ENCODE data around the gene BICD1.
A peak's percentile ranks its signal among the peaks of the same experiment; 100 is the strongest.

The BICD1 gene

DNA sequence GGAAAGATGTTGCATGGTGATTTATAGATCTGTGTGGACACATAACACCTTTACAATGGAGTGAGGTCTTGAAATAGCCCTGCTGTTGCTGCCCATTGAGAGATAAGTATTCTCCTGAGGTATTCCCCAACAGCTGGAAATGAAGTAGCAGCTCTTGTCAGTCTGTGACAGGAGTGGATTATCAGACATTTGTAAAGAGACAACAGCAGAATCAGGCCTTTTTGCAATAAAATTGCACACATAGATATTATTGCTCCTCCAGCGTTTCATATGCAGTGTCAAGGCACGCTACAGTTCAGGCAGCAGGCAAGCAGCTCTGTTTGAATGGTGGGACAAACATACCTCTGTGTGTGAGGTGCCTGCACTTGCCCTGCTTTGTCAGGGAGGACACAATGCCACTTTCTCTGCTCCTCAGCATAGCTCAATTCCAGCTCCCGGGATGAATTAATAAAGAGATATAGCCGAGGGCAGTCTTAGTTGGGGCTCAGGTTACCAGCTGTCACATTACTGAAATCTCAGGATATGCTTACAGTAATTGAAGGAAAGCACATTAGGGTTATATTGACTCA lies 49.4 kb downstream of the BICD1 start:
- Histone ChIP-seq H3K36me3 (peaks cover 0 to 16% (median 4%) of the 10 kb centered on the region in 11 experiments; a peak in 7 of 22 replicates), H3K4me2 (no peak overlapping the region), H3K27ac (no peak overlapping the region), H3K4me1 (no peaks in the 10 kb centered on the region; a peak in 1 of 20 replicates), H3K4me3 (no peak overlapping the region), H3K27me3 (no peaks in the 10 kb centered on the region), H3K9ac (no peak overlapping the region), H4K20me1 (peaks cover 0 to 12% (median 0%) of the 10 kb centered on the region in 11 experiments; a peak in 1 of 22 replicates), H3K9me3 (replicated peaks in 1 of 11) (no peaks in the 10 kb centered on the region)
- TF ChIP-seq Cebpa-rat (IDR thresholded peaks at IDR 0.05), result no peak

DNA sequence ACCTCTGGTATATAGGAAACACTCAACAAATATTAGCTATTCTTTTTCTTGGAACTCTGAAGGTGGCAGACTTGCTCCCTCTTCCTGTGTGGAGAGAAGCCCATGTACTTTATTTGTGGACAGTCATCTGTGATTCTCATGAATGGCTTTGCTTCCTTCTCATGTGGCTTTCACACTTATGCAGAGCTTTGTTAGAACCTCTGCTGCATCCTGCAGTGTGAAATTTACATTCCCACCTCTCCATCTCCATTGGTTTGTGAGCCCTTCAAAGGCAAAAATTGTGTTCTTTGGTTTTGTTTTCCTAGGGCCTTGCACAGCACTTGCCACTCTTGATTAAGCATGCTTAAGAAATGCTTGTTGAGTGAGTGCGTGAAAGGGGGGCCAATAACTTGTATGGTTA lies 51.9 kb downstream of the BICD1 start:
- H3K4me2 ChIP-seq, result no peak overlapping the region
- H3K4me3 ChIP-seq, result no peak overlapping the region
- H3K27me3 ChIP-seq, result no peaks in the 10 kb centered on the region
- TF ChIP-seq Cebpa-rat (IDR thresholded peaks at IDR 0.05), result no peak
- H3K4me1 ChIP-seq, result no peaks in the 10 kb centered on the region; a peak in 1 of 20 replicates
- peaks cover 0 to 31% (median 10%) of the 10 kb centered on the region in 11 experiments; a peak in 10 of 22 replicates for H3K36me3 ChIP-seq
- H3K27ac ChIP-seq, result no peak overlapping the region
- peaks cover 0 to 9% (median 0%) of the 10 kb centered on the region in 11 experiments; a peak in 1 of 22 replicates for H4K20me1 ChIP-seq
- no peak overlapping the region for H3K9ac ChIP-seq
- H3K9me3 ChIP-seq (replicated peaks in 1 of 11), result peaks cover 0 to 8% (median 4%) of the 10 kb centered on the region in 11 experiments; a peak in 8 of 22 replicates

- Histone ChIP-seq H3K27me3 (no peaks in the 10 kb centered on the region), H3K4me1 (no peaks in the 10 kb centered on the region; a peak in 1 of 20 replicates), H3K9me3 (replicated peaks in 1 of 11) (peaks cover under 1 to 17% (median 8%) of the 10 kb centered on the region in 11 experiments; a peak in 18 of 22 replicates), H3K36me3 (peaks cover 0 to 39% (median 11%) of the 10 kb centered on the region in 11 experiments; a peak in 12 of 22 replicates), H4K20me1 (peaks cover 0 to 9% (median 0%) of the 10 kb centered on the region in 11 experiments; a peak in 1 of 22 replicates), H3K4me3 (no peak overlapping the region), H3K27ac (no peak overlapping the region), H3K4me2 (no peak overlapping the region), H3K9ac (no peak overlapping the region)
- TF ChIP-seq Cebpa-rat (IDR thresholded peaks at IDR 0.05), result no peak
Measured at GRCh38 chr12:32159381-32159780, 52.7 kb downstream of the BICD1 start.

DNA sequence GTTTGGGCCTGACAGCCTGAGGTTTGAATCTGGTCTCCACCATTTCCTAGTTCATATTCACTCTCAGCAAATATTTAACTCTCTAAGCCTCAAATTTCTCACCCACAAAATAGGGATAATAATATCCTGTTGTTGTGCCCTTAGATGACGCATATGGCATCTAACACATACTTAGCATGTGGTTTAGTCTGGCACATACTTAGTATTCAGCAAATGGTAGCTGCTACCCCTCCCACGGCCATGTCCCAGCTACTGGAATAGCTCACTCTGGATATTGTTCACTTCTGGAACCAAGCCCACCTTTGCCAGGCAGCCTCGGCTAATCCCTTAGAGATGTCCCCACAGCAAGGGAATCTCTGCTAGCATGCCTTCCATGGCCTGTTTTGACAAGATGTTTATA lies 53.3 kb downstream of the BICD1 start:
- no peak for TF ChIP-seq Cebpa-rat (IDR thresholded peaks at IDR 0.05)

GRCh38 chr12:32161058-32161457 lies 54.4 kb downstream of the BICD1 start:
- H3K27ac ChIP-seq, result no peak overlapping the region
- peaks cover 16 to 33% (median 25%) of the 10 kb centered on the region in 11 experiments for H3K9me3 ChIP-seq (replicated peaks in 1 of 11)
- H3K4me1 ChIP-seq, result no peaks in the 10 kb centered on the region; a peak in 1 of 20 replicates
- H4K20me1 ChIP-seq, result peaks cover 0 to 6% (median 0%) of the 10 kb centered on the region in 11 experiments; a peak in 1 of 22 replicates
- peaks cover 5 to 56% (median 17%) of the 10 kb centered on the region in 11 experiments; a peak in 17 of 22 replicates for H3K36me3 ChIP-seq
- no peak for TF ChIP-seq Cebpa-rat (IDR thresholded peaks at IDR 0.05)
- no peak overlapping the region for H3K4me3 ChIP-seq
- H3K9ac ChIP-seq, result no peak overlapping the region
- H3K4me2 ChIP-seq, result no peak overlapping the region
- H3K27me3 ChIP-seq, result no peaks in the 10 kb centered on the region

More for the DNA sequence above, 53.3 kb downstream of the BICD1 start:
- Histone ChIP-seq H3K4me1 (no peaks in the 10 kb centered on the region; a peak in 1 of 20 replicates), H3K9ac (no peak overlapping the region), H3K4me2 (no peak overlapping the region), H4K20me1 (peaks cover 0 to 9% (median 0%) of the 10 kb centered on the region in 11 experiments; a peak in 1 of 22 replicates), H3K36me3 (peaks cover 4 to 45% (median 14%) of the 10 kb centered on the region in 11 experiments; a peak in 15 of 22 replicates), H3K27ac (no peak overlapping the region), H3K27me3 (no peaks in the 10 kb centered on the region), H3K9me3 (replicated peaks in 1 of 11) (peaks cover 5 to 22% (median 14%) of the 10 kb centered on the region in 11 experiments; a peak in 21 of 22 replicates), H3K4me3 (no peak overlapping the region)

- Histone ChIP-seq H3K27me3 (no peaks in the 10 kb centered on the region), H3K36me3 (peaks cover 5 to 64% (median 22%) of the 10 kb centered on the region in 11 experiments; a peak in 18 of 22 replicates), H3K9ac (no peak overlapping the region), H3K4me2 (no peak overlapping the region), H3K4me3 (no peak overlapping the region), H3K4me1 (no peaks in the 10 kb centered on the region; a peak in 1 of 20 replicates), H4K20me1 (no peaks in the 10 kb centered on the region), H3K9me3 (replicated peaks in 1 of 11) (peaks cover 34 to 52% (median 44%) of the 10 kb centered on the region in 11 experiments), H3K27ac (no peak overlapping the region)
- TF ChIP-seq Cebpa-rat (IDR thresholded peaks at IDR 0.05), result no peak
Measured at GRCh38 chr12:32163596-32163995, 56.9 kb downstream of the BICD1 start.

- Histone ChIP-seq H3K27me3 (no peaks in the 10 kb centered on the region), H3K36me3 (peaks cover 5 to 48% (median 21%) of the 10 kb centered on the region in 11 experiments; a peak in 17 of 22 replicates), H3K4me1 (peaks cover 0 to 25% (median 19%) of the 10 kb centered on the region in 10 experiments; a peak in 16 of 20 replicates), H3K9ac (no peak overlapping the region), H4K20me1 (peaks cover 0 to 6% (median 0%) of the 10 kb centered on the region in 11 experiments; a peak in 1 of 22 replicates), H3K4me3 (no peak overlapping the region), H3K27ac (no peak overlapping the region), H3K4me2 (no peak overlapping the region), H3K9me3 (replicated peaks in 1 of 11) (peaks cover 34 to 52% (median 44%) of the 10 kb centered on the region in 11 experiments)
- TF ChIP-seq Cebpa-rat (IDR thresholded peaks at IDR 0.05), result no peak
Measured at GRCh38 chr12:32166510-32166909, 59.9 kb downstream of the BICD1 start.

DNA sequence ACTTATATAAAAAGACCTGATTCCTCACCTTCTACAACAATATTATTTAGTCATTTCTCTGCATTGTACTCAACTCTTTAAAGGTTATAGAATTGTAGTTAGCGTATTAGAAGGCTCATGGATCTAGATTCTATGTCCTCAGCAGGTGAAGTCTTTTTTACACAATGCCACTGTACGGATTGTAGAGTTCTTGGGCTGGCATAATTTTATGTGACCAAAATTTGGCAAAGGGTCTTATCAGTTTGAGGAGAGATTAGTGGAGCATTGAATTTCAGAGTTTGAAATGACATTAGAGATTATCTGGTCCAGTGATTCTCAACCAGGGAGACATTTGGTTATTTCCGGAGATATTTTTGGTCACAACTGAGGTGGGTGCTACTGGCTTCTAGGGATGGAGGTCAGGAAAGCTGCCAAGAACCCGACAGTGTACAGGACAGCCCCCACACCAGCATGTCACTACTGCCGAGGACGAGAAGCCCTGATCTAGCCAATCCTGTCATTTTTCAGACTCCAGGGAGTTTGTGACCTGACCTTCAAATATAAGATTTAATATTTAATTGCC lies 63.9 kb downstream of the BICD1 start:
- peaks cover 0 to 28% (median 19%) of the 10 kb centered on the region in 10 experiments; a peak in 16 of 20 replicates for H3K4me1 ChIP-seq
- H3K36me3 ChIP-seq, result peaks cover 0 to 13% (median 8%) of the 10 kb centered on the region in 11 experiments; a peak in 11 of 22 replicates
- peaks cover 20 to 28% (median 23%) of the 10 kb centered on the region in 11 experiments for H3K9me3 ChIP-seq (replicated peaks in 1 of 11)
- TF ChIP-seq Cebpa-rat (IDR thresholded peaks at IDR 0.05), result no peak
- no peak overlapping the region for H3K4me3 ChIP-seq
- peak overlapping the region in 9 of 11 experiments; percentile 21 to 68 (median 44); a peak in 16 of 22 replicates for H3K4me2 ChIP-seq
- peaks cover 0 to 9% (median 0%) of the 10 kb centered on the region in 11 experiments; a peak in 1 of 22 replicates for H4K20me1 ChIP-seq
- H3K27ac ChIP-seq, result no peak overlapping the region
- no peak overlapping the region for H3K9ac ChIP-seq
- no peaks in the 10 kb centered on the region for H3K27me3 ChIP-seq

GRCh38 chr12:32171211-32171610 lies 64.6 kb downstream of the BICD1 start:
- no peaks in the 10 kb centered on the region for H3K27me3 ChIP-seq
- no peak for TF ChIP-seq Cebpa-rat (IDR thresholded peaks at IDR 0.05)
- H3K27ac ChIP-seq, result no peak overlapping the region
- H3K36me3 ChIP-seq, result peaks cover 0 to 9% (median 6%) of the 10 kb centered on the region in 11 experiments; a peak in 11 of 22 replicates
- peaks cover 0 to 28% (median 19%) of the 10 kb centered on the region in 10 experiments; a peak in 16 of 20 replicates for H3K4me1 ChIP-seq
- no peak overlapping the region for H3K9ac ChIP-seq
- peaks cover 14 to 21% (median 16%) of the 10 kb centered on the region in 11 experiments for H3K9me3 ChIP-seq (replicated peaks in 1 of 11)
- H3K4me3 ChIP-seq, result no peak overlapping the region
- H4K20me1 ChIP-seq, result peaks cover 0 to 9% (median 0%) of the 10 kb centered on the region in 11 experiments; a peak in 1 of 22 replicates
- peak overlapping the region in 7 of 11 experiments; percentile 18 to 68 (median 44); a peak in 12 of 22 replicates for H3K4me2 ChIP-seq
